ENCODE data around the gene CDHR1.

CDHR1 gene

DNA sequence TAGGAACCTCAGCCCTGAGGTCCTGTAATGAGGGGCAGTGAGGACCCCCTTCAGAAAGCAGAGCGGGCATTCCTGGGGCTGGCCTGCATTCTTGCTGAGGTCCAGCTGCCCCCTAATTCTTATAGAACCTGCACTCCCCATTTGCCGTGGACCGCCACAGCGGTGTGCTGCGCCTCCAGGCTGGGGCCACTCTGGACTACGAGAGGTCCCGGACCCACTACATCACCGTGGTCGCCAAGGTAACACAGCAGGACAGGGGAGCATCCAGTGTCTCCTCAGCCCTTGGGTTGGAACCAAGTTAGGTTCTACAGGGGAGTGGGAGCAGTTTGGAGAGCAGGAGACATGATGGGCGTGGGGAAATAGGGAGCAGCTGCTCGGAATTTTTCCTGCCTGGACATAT lies 7.3 kb downstream of the CDHR1 start:
- no peak for DNase-seq

DNA sequence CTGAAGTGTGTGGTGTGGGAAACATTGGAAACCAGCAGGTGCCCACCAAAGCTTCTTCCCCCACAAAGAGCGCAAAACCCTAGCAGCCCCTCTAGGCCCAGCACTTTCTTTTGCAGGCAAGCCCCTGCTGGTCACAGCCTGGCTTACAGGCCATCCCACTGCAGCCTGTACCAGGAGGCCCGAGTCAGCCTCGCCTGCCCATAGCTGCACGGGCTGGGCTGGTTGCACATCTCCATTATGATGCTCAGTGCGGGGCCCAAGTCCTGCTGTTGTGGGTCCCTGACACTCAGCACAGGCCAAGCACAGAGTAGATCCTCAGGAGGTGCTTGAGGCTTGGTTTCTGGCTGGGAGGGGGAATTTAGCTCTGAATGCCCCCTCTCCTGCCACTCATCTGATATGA lies 8.0 kb downstream of the CDHR1 start:
- no peak for DNase-seq

DNA sequence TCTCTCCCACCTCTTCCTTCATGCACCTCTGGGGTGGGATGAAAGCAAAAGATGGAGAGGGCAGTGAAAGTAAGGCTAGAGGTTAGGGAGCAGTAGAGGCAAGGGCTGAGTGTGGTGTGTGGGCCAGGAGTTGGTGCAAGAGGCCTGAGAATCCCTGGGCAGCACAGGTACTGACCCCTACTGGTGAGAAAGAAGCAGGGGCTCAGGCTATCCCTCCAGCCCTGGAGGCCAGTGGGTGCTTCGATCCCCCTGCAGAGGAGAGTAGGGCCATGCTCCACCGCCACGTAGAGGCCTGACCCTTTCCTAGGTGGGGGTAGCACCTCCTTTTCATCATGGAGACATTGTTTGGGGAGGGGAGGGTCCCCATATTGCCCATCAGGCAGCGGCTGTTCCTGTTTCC lies 9.8 kb downstream of the CDHR1 start:
- no peak for DNase-seq

DNA sequence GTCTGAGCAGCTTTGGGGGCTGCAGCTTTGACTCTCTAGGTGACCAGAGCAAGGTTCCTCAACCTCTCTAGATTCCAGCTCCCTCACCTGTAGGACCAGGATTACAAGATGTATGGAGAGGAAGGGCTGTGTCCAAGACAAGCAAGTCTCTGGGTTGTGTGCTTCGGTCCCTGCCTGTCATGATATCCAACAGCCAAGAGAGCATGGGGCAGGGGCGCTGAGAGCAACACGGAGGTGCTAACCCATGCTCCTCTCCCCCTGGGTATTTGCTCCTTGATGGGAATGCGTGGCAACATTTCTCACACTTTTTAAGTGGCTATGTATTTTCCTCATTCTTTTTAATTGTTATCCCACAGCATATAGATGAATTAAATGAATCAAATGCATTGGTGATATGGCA lies 10.3 kb downstream of the CDHR1 start:
- no peak for DNase-seq

DNA sequence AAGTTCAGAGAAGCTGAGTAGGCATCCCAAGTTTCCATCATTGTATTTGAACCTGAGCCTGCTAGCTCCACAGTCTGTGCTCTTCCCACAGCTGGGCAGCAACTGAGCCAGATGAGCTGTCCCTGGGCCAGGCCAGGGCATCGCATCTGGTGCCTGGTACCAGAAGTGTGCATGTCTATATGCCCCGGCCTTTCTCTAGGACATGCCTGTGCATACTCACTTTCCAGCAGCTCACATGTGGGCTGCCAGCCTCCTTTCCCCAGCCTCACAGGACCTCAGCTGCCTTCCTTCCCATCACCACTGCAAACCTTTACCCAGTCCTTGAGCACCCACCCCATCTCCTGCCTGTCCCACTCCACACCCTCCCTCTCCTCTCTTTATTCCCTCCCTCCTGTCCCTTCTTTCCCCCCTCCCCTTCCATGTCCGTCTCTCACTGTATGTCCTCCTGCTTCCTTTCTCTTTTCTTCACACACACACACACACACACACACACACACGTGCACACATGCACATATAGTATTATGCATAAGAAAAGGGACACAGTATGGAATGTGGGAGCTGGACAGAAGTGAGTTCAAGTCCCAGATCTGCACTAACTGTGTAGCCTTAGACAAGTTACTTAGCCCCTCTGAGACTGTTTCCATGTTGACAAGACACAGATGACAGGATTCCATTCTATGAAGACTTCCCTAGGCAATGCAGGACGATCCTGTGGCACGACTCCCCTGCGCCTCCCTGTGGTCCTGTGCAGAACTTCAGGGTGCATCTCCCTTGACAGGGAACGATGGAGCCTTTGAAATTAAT lies 10.9 kb downstream of the CDHR1 start:
- DNase-seq: peak; percentile 47

DNA sequence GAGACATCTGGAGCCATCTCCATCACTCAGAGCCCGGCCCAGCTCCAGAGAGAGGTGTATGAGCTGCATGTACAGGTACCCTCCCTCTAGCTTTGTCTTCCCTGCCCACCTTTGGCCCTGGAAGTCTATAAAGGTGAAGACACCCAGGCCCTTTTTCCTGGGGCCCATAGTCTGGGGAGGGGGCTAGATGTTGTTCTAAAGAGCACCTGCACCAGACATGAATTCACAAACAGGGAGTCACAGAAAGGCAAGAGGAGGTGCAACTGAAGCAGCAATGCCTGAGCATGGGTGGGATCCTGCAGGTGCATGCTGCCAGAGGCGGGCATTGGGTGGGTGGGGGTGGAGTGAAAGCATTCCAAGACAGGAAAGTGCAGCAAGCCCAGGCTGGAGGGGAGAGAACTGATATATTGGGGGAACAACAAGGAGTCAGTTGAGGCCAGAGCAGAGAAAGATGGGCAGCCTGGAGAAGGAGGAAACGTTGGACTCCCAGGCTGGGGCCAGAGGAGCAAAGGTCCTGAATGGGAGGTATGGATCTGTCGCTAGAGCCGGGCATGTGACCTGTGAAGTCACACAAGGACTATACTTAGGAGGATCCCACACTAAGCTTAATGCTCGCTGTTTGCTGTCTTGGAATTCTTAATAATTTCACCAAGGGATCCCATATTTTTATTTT lies 11.7 kb downstream of the CDHR1 start:
- DNase-seq: no peak

DNA sequence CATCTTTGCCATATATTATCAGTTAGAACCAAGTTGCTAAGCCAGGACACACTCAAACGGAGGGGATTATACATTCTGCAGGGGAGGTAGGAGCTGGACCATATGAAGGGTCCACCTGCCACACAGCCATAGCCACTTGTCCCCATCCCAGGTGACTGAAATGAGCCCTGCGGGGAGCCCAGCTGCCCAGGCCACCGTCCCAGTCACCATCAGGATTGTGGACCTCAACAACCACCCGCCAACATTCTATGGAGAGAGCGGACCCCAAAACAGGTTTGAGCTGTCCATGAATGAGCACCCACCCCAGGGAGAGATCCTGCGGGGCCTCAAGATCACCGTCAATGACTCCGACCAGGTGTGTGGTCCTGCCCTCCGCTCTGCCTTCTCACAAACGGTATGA lies 13.7 kb downstream of the CDHR1 start:
- DNase-seq: no peak

DNA sequence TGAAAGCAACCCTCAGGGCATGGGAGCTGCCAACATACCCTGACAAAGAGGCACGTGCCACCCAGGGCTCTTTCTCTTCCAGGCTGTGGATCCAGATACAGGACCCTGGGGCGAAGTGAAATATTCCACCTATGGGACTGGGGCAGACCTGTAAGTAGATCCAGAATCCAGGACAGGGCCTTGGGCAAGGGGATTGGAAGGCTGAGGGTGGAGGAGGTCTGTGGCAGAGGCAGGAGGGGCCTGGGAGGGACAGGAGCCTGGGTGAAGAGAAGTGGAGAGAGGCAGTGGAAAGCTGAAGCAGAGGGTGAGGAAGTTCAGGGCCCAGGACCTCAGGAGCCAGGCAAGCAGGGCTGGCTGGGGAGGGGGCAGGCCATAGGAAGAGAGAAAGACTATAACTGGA lies 17.2 kb downstream of the CDHR1 start:
- DNase-seq: no peak

DNA sequence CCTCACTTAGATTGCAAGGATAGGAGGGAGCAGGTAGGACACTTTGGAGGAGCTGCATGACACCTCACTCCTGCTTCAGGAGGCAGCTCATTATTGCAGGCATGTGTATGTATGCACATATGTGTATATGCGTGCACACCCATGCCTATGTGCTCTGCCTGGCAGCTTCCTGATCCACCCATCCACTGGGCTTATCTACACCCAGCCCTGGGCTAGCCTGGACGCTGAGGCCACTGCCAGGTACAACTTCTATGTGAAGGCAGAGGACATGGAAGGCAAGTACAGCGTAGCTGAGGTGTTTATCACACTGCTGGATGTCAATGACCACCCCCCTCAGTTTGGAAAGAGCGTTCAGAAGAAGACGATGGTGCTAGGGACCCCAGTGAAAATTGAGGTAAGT lies 17.7 kb downstream of the CDHR1 start:
- no peak for DNase-seq

DNA sequence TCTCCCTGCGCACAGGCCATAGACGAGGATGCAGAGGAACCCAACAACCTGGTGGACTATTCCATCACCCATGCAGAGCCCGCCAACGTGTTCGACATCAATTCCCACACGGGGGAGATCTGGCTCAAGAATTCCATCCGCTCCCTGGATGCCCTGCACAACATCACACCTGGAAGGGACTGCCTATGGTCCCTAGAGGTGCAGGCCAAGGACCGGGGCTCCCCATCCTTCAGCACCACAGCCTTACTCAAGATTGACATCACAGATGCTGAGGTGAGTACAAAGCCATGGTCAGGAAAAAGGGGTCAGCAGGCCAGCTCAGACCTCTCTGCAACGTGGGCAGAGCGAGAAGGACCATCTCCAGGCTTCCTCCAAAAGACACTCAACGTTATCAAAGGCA lies 18.7 kb downstream of the CDHR1 start:
- DNase-seq: no peak

DNA sequence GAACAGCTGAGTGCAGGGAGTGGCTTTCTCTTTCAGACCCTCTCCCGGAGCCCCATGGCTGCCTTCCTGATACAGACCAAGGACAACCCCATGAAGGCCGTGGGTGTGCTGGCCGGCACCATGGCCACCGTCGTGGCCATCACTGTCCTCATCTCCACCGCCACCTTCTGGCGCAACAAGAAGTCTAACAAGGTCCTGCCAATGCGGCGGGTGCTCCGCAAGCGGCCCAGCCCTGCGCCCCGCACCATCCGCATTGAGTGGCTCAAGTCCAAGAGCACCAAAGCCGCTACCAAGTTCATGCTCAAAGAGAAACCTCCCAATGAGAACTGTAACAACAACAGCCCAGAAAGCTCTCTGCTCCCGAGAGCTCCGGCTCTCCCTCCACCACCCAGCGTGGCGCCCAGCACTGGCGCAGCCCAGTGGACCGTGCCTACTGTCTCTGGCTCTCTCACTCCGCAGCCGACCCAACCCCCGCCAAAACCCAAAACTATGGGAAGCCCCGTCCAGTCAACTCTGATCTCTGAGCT lies 19.8 kb downstream of the CDHR1 start:
- no peak for DNase-seq

DNA sequence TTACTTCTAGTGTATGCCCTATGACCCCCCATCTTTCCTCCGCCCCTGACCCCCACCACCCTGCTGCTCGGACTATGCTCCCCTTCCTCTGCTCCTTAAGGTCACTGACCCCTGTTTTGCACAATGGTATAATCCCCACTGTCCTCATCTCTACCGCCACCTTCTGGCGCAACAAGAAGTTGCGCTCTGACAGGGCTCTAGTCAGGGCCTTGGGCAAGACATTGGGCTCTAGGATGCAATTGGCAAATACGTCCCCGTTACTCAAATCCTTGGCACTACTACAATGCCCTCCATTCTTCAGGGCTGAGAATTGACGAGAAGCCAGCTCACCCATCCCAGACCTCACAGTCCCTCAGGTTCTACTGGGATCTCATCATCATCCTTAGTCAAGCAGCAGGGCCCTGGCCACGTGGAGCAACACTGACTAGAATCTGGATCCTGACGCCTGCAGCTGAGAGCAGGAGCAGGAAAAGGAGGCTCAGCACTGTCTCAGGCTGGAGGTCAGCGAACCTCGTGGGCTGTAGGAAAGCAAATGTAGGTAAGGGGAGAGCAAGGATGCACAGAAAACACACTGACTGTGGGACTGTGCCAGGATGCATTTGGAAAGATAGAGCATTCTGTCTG lies 20.4 kb downstream of the CDHR1 start:
- no peak for DNase-seq

DNA sequence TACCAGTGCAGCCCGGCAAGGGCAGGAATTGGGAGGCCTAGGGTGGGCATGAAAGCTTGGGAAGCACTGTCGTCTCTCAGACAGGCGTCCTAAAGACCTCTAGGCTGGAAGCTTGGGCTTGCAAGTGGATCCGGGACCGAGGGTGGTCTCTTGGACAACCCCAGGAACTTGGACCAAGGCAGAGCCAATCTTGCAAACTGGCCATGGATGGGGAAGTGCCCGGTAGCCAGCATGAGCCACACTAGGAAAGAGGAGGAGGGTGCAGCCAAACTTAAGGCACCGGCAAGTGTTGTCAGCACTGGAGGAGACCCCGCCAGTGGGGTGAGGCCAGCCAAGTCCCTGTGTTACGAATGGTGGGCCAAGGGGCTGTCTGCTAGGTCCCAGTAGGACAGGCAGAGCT lies 22.5 kb downstream of the CDHR1 start:
- no peak for DNase-seq

DNA sequence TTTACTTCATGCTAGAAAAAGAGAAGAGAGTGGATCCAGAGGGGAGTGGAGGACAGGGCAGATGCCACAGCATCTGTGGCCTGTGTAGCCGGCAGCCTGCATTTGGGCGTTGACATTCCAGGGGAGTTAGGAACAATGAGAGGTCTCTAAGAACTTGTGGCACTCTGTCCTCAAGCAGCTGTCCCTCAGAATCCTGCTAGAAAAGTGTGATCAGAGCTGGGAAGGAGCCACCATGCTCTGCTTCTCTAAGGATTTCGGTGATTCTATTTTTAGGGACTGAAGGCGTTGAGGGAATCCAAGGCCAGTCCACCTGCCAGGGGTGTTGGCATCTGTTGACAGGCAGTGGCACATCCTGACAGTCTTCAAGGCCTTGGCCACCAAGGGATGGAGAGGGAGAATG lies 23.4 kb downstream of the CDHR1 start:
- DNase-seq: no peak

DNA sequence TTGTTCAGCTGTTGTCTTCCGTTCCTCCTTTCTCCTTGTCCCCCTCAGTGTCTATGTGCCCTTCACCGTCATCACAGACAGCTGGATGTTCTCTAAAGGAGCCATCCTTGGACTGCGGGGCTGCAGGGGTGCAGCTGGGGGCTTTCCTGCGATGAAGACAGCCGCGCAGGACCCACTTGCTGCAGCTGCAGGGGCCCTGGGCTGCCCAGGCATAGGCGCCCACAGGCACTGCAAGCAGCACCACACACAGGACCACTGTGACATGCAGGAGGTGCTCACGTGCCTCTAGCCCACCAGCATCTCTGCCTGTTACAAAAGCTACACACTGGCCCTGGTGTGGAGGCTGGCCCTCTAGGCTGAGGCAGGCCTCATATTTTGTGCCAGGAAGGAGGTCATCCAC lies 27.6 kb downstream of the CDHR1 start:
- DNase-seq: no peak

DNA sequence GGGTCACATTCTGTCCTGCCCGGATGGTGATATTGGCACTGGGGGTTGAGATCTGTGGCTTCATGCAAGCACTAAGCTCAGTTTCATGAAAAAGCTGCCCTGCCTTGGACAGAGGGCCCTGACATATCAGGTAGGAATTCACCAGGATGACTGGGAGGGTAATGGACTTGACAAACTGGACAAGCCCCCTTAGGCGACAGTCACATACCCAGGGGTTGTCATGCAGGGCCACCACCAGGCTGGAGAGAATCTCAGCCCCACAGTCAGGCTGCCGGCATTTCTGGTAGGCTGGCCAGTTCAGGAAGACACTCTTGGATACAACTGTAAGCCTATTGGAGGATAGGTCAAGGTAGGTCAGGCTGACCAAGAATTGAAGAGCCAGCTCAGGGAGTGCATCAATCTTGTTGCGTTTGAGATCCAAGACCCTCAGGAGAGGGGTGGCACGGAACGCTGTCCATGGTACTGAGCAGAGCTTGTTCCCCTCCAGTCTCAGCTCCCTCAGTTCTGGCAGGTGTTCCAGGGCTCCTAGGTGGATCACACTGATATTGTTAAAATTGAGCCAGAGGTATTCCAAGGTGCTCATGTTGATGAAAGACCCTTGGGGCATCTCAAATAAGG lies 30.2 kb downstream of the CDHR1 start:
- no peak for DNase-seq

DNA sequence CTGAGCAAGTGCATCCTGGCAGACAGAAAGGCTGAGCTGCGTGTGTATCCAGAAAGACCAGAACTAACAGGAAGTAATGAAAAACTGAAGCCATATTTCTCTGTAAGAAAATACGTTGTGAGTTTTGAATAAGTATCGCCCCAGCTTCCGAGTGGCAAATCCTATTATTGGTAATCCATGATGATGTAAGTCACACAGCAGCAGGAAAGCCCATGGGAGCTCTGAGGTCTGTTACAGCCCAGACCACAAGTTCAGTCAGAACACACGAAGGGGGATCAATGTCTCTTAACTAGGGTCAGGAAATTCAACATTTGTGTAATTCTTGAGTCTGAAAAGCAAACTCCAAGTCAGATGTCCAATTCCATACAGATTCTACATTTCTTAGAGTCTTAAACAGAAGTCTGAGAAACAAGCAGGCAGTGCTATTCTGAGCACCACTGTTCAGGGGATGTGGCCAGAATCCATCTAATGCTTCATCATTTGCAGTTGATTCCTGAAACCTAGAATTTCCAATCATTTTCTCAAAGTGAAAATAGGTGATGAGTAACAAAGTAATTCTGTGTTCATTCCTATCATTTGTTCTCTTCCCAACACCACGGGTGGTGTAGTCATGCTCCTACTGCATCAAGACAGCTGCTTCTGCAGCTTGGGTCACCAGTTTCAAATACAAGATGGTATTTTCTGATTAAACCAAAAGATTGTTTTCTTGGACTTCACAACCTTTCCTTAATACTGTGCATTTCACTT lies 31.3 kb downstream of the CDHR1 start, which contains the start of gene LRIT2:
TSS of gene LRIT2 (minus strand) at position 118 of the 747 bp plus-strand sequence. CDS start at position 94, 24 bp downstream.
- no peak for DNase-seq

DNA sequence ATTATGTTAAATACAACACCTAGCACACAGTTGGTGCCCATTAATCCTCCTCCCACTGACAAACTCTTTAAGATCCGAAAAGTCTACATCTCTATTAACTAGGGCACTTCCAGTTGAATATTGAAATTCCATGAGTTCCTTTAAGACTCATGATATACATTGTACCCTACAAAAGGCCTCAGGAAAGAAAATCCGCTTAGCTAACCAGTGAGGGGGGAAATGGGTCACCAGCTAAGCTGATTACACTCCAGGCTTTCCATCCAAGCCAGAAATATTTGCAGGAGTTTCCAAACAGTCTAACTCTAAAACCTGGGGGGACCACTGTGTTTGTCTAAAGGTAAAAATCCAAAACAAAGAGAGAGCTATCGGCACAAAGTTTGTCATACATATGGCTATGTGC lies 32.3 kb downstream of the CDHR1 start:
- no peak for DNase-seq

DNA sequence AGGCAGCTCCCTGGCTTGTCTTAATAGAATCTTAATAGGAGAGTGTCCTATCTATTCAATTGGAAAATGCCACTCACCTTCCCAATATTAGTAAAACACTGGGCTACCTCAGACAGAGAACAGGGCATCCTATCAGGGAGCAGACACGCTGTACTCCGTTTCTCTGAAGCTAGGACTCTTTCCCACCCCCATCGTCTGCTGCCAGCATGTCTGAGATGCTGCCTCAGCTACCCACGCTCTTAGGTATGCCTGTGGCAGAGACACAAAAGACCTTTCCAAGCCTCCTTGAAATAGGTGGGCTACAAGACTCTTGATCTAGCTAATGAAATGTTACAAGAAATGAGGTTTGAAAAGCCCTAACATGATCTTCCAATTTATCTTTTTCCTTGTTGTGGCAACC lies 33.5 kb downstream of the CDHR1 start:
- DNase-seq: no peak

DNA sequence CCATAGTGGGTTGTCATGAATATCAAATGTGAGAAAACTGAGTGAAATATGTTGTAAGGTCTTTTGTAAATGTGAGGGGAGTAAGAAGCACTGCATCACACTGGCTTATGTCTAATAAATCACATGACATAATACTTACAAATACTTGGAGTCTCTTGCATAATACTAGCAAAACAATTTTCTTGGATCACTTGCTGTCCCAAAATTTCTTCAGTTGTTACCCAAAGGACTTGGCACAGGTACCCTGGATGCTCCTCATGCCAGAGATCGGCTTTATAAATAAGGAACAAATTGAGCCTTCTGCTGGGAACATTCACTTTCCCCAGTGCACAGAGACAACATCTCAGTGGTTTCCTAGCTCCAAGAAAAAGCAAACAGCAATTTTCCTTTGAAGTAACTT lies 36.0 kb downstream of the CDHR1 start:
- no peak for DNase-seq

DNA sequence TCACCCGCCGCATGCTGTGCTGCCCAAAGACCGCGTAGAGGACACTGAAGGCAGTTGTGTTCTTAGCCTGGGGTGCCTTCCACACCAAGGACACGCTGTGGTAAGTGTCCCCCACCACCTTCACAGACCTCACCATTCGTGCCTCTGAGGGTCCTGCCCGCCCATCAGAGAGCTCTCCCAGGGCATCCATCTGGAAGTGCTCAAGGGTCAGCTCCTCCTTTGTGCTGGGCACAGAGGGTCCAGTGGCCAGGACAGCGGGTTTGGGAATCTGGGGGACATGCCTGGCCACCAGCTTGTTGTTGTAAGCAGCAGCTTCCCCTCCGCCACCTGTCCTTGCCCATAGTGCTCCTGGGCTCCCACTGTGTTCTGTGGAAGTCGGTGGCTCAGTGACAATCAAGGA lies 38.0 kb downstream of the CDHR1 start:
- DNase-seq: no peak

DNA sequence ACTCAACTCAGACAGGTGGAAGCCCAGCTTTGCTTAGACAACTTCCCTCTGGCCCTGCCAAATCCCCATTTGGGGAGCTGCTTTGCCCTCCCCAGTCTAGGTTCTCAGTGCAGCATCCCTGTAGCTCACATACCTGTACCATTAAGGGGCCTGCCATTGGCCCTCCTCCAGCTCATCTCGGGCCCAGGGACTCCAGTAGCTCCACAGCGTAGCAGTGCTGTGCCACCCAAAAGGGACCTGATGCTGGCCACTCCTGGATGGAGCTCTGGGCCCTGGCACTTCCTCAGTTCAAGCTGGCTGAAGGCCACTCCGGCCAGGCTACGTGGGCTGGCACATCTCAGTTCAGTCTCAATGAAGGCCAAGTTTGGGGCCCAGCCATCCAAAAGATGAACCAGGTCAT lies 39.6 kb downstream of the CDHR1 start:
- DNase-seq: no peak

DNA sequence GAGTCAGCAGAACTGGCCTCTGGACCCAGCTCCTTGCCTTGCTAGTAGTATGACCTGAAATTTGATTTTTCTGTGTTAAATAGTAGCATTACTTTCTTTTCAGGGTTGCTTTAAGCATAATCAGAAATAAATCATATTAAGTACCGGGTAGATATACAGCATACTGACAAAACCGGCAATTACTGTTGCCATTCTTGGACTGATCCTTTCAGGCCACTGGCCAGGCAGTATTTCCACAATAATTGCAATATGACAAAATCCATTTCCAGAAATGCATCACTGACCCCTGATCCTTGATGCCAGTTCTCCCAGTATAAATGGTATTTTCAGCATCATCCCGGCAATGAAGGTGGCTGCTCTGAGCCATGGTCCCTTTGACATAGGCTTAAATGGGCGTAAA lies 40.1 kb downstream of the CDHR1 start:
- no peak for DNase-seq

All from activated CD4-positive, CD25-positive, alpha-beta regulatory T cell treated with anti-CD3 and anti-CD28 coated beads, Interleukin-2, amount 50 U/mL, for 72 hours (primary cell).